ENCODE measurements around the gene ACOXL. TPM values are rescaled to one million over a fixed set of nuclear protein-coding genes. Genes with fewer than 3 reads are reported as not detected.

Gene ACOXL
- total and polyA plus RNA-seq, 9 of the 15 experiments (the other 6 are each of a cell fraction or from before 2014, with no cell fraction given): 0.31 to 0.56 TPM; not detected in 7

DNA sequence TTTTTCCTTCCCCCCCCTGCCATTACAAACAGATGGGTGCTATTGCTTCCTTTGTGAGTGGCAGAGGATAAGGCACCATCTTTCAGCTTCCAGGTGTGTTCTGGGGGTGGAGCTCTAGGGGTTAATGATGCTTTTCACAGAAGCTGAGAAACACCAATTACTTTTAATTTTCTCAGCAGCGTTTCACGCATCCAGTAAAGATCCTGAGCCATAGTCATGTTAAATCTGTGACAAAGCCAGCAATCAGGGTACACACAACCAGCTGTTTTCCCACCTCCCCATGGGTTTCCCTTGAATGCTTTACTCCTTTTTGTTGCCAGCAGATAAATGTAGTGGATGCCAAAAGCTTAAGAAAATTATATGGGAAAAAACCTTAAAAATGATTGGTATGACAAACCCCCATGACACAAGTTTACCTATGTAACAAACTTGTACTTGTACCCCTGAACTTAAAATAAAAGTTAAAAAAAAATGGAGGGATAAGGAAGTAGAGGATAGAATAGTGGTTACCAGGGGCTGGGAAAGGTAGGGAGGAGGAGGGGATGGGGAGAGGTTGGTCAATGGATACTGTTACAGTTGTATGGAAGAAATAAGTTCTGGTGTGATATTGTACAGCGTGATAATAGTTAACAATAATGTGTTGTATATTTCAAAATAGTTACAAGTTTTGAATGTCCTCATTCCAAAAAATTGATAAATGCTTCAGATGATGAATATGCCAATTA, 70.0 kb downstream of the ACOXL start (continued):
- TF ChIP-seq, protein P1, sequence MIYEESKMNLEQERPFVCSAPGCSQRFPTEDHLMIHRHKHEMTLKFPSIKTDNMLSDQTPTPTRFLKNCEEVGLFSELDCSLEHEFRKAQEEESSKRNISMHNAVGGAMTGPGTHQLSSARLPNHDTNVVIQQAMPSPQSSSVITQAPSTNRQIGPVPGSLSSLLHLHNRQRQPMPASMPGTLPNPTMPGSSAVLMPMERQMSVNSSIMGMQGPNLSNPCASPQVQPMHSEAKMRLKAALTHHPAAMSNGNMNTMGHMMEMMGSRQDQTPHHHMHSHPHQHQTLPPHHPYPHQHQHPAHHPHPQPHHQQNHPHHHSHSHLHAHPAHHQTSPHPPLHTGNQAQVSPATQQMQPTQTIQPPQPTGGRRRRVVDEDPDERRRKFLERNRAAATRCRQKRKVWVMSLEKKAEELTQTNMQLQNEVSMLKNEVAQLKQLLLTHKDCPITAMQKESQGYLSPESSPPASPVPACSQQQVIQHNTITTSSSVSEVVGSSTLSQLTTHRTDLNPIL (CRISPR knock-in tag; IDR thresholded peaks at IDR 0.05): no peak
- TF ChIP-seq, protein P2, sequence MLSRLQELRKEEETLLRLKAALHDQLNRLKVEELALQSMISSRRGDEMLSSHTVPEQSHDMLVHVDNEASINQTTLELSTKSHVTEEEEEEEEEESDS (CRISPR knock-in tag; IDR thresholded peaks at IDR 0.05): no peak
- TF ChIP-seq, protein P3, sequence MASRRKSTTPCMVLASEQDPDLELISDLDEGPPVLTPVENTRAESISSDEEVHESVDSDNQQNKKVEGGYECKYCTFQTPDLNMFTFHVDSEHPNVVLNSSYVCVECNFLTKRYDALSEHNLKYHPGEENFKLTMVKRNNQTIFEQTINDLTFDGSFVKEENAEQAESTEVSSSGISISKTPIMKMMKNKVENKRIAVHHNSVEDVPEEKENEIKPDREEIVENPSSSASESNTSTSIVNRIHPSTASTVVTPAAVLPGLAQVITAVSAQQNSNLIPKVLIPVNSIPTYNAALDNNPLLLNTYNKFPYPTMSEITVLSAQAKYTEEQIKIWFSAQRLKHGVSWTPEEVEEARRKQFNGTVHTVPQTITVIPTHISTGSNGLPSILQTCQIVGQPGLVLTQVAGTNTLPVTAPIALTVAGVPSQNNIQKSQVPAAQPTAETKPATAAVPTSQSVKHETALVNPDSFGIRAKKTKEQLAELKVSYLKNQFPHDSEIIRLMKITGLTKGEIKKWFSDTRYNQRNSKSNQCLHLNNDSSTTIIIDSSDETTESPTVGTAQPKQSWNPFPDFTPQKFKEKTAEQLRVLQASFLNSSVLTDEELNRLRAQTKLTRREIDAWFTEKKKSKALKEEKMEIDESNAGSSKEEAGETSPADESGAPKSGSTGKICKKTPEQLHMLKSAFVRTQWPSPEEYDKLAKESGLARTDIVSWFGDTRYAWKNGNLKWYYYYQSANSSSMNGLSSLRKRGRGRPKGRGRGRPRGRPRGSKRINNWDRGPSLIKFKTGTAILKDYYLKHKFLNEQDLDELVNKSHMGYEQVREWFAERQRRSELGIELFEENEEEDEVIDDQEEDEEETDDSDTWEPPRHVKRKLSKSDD (conservative IDR thresholded peaks at IDR 0.05; ENCODE audit: low read length): no peak
- TF ChIP-seq MCM5 (IDR thresholded peaks at IDR 0.05; ENCODE audit: low read depth): no peak
- TF ChIP-seq SMC3 (conservative IDR thresholded peaks at IDR 0.05; ENCODE audit: insufficient read depth, low read depth, low read length): no peak
- TF ChIP-seq CHCHD3 (CRISPR knock-in tag; IDR thresholded peaks at IDR 0.05): no peak
- TF ChIP-seq ZNF239 (CRISPR knock-in tag; IDR thresholded peaks at IDR 0.05): no peak
- TF ChIP-seq NR1H2 (CRISPR knock-in tag; IDR thresholded peaks at IDR 0.05): no peak
- TF ChIP-seq FOXA1 (IDR thresholded peaks at IDR 0.05; ENCODE audit: borderline replicate concordance): no peak
- no peak for TF ChIP-seq ZNF589 (CRISPR knock-in tag; IDR thresholded peaks at IDR 0.05; ENCODE audit: low read depth)

Measured in K562 (cell line).